Measurements from ENCODE around the gene MAP3K21.

Gene MAP3K21

GRCh38 chr1:233327651-233328141, at the start of gene MAP3K21:
TSS of gene MAP3K21 (plus strand) at chr1:233327724. CDS start at chr1:233328029, 305 bp downstream.
- DNase-seq (ENCODE audit: low read depth in 2 of 2), result no peak

- DNase-seq (ENCODE audit: low read depth in 2 of 2), result no peak
Observed at GRCh38 chr1:233278631-233279030, 48.9 kb upstream of the MAP3K21 start.

DNA sequence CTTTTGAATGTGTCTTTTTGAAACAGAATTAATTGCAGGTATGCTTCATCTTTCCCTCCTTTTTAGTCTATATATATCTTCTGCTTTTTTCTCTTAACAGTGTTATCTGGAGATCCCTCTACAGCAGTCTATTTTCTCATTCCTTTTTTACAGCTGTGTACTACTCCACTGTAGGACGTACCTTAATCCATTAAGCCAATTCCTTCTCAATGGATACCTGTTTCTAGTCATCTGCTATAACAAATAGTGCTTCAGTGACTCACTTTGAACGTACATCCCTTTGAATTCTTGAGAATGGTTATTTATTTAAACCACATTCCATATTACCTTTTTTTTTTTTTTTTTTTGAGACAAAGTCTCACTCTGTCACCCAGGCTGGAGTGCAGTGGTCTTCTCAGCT, 47.6 kb upstream of the MAP3K21 start:
- DNase-seq (ENCODE audit: low read depth in 2 of 2), result no peak

DNA sequence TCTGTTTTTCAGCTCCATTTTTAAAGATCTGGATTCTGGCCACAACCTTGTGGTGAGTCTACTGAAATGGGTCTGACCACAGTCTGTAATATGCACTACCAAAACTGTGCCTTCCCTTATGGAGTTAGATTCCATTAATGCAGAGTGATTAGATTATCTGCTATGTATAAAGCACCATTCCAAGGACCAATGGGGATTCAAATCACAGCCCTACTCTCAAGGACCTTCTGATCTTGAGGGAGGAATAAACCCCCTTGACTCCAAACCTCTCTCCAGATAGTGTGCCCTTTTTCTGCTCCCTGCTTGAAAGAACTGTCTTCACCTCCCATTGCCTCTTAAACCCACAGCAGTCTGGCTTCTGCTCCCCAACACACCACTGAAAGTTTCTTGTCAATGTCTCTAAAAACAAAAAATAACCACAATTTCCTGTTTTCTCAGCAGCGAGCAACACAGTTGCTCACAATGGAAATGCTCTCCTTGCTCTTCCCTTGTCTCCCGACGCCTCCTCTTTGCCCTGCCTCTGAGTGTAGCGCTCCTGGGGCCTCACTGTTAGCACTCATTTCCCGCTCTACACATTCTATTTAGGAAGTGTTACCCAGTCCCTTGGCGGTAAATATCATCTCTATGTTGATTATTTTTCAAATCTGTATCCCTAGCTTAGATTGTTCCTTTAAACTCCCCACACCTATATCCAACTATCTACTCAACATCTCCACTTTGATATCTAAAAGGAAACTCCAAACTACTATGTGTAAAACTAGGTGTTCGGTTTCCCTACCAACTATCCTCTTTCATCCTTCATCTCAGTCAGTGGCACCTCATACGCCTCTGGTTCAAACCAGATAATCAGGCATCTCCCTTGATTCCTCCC, 45.6 kb upstream of the MAP3K21 start:
- no peak for DNase-seq (ENCODE audit: low read depth in 2 of 2)

DNA sequence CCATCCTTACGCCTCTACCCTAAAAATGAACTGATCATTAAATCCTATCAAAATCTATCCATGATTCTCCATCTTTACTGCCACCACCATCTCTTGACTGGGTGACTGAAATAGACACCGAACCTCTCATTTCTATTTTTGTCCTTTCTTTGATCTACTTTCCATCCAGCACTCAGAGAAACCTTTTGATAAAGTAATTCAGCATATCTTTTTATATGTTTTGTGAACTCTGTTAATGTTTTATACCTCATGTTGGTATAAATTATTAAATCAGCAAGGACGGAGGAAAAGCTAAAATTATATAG, 45.0 kb upstream of the MAP3K21 start:
- DNase-seq (ENCODE audit: low read depth in 2 of 2), result no peak

- no peak for DNase-seq (ENCODE audit: low read depth in 2 of 2)
Observed at GRCh38 chr1:233289676-233290075, 37.8 kb upstream of the MAP3K21 start.

- DNase-seq (ENCODE audit: low read depth in 2 of 2), result no peak
Observed at GRCh38 chr1:233290396-233291034, 37.0 kb upstream of the MAP3K21 start.

DNA sequence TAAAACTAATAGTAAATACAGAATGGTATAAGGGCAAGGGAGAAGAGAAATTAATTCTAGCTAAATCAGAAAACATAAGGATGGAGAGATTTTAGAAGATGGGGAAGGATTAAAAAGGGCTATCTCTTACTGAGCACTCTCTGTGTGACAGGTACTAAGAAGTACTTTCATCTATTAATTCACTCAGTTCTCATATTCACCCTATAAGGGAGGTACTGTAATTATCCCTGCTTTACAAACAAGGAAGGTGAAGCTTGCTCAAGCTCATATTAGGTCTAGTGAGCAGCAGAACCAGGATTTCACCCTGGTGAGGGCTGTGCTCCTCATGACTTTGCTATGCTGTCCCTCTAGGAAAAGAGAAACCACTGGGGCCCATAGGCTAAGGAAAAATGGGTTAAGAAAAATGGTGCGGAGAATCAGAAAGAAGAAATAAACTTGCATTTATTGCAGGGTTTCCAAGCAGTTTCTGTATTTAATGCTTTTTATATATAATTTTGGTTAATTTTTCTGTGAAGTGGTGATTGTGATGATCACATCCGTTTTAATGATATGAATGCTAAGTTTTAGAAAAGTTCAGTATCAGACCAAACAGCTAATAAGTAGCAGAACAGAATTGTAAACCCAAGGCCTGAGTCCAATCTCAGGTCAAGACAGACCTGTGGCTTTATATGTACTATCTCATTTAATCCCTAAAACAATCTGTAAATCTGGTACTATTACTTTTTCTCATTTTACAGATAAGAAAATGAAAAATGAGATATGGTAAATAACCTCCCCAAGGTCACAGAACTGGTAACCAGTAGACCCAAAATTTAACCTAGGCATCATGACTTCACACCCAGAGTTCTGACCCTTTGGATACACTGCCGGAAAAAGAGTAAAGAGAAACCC, 33.7 kb upstream of the MAP3K21 start:
- no peak for DNase-seq (ENCODE audit: low read depth in 2 of 2)

GRCh38 chr1:233294913-233295236, 32.6 kb upstream of the MAP3K21 start:
- peak in 1 of 2 donors; percentile 19 for DNase-seq (ENCODE audit: low read depth in 2 of 2)

DNA sequence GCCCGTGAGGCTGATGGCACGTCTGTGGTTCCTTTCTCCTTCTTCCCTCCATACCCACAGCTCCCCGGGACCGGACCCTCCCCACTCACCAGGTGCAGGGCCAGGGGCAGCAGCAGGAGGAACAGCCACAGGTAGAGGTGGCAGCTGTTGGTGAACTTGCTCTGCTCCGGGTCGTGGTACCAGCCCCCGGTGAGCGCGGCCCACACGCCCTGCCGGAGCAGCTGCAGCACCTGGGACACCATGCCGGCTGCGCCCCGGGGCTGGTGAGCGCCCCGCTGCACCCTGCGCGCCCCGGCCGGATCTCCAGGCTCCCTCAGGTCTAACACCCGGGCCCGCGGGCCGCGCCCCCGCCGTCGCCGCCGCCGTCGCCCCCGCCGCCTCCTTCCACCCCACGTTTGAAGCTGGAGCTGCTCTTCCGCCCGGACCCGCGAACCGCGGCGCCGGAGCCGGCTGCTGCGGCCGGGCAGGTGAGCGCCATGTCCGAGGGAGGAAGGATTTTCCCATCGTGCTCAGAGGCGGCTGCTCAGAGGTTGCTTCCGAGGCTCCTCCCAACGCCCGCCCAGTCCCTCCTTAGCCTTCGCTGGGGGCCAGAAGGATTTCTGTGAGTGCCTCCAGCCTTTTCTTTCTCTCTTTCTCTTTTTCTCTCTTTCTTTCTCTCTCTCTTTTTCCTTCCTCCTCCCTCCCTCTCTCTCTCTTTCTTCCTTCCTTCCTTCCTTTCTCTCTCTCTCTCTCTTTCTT, 32.1 kb upstream of the MAP3K21 start, which contains the start of gene PCNX2:
Gene PCNX2, minus strand, starts transcription at position 489 of the 738 bp plus-strand sequence. Its CDS starts 247 bp downstream, at position 242.
- peak in 1 of 2 donors; percentile 32 for DNase-seq (ENCODE audit: low read depth in 2 of 2)

DNA sequence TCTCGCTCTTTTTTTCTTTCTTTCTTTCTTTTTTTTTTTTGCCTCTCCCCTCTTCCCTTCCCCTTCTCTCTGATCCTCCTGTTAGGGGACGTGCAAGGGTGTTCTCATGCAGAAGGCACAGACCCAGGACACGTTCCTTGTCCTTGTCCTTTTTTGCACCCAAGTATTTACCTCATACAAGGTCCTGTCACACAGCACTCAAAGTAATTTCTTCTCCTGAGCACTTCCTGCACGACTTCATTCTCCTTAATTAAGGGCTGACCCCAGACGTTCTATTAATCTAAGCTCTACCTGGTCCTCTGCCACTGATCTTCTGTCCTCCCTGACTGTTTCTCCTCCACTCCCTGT, 31.6 kb upstream of the MAP3K21 start:
- DNase-seq (ENCODE audit: low read depth in 2 of 2), result no peak

DNA sequence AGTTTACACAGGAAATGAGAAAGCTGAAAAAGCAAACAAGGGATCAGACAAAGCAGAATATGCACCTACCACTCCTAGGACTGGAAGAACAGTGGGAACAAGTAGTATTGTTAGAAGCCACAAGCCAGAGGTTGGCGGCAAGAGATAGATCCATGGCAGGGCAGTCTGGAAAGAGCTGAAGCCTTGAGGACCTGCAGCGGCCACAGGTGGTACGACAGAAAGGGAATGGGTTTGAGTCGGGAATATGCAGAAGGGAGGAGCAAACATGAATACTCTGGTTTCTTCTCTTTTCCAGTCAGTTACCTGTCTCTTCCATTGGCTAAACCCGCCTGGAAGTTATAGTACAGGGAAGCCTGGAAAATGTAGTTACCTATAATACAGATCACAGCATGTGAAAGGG, 28.1 kb upstream of the MAP3K21 start:
- no peak for DNase-seq (ENCODE audit: low read depth in 2 of 2)

- DNase-seq (ENCODE audit: low read depth in 2 of 2), result no peak
Observed at GRCh38 chr1:233300326-233300725, 27.2 kb upstream of the MAP3K21 start.

DNA sequence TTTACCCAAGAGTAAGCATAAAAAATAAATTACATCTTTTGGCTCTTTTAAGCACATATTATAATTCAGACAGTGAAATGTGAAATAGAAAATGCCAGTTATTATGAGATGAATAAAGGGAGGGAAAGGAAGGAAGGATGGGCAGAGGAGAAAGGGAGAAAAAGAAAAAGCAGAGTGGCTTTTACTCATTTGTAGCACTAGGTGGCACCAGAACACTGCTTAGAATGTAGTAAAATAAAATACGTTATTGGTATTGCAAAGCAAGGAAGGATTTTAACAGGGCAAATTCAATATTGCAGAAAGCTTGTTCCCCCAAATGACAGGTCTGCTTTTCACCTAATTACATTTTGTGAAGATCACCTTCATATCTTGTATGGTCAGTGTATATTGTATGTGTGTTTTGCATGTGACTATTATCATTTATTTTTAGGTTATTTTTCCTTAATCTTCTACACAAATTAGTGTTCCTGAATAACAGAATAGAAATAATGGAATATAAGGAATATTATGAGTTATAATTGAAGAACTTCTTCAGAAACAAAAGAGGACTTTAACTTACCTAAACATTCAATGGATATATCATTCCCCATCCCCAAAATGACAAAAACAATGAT, 22.9 kb upstream of the MAP3K21 start:
- DNase-seq (ENCODE audit: low read depth in 2 of 2), result no peak

- DNase-seq (ENCODE audit: low read depth in 2 of 2), result no peak
Observed at GRCh38 chr1:233313434-233314155, 13.9 kb upstream of the MAP3K21 start.

- no peak for DNase-seq (ENCODE audit: low read depth in 2 of 2)
Observed at GRCh38 chr1:233315718-233316301, 11.7 kb upstream of the MAP3K21 start.

DNA sequence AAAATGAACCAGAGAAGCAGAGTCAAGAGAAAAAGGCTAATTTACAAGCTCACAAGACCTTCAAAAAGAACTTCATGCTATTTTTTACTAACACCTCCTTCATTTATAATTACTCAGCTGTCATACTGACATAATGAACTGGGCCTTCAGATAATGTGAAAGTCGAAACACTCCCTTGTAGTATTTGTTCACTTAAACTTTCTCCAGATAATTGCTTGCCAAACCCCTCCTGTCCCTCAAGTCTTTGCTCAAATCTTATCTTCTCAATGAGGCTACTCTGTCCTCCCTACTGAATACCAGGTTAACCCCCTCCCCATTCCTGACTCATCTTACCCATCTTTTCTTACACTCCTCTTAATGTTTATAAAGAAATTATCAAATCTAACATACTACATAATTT, 11.1 kb upstream of the MAP3K21 start:
- no peak for DNase-seq (ENCODE audit: low read depth in 2 of 2)

DNA sequence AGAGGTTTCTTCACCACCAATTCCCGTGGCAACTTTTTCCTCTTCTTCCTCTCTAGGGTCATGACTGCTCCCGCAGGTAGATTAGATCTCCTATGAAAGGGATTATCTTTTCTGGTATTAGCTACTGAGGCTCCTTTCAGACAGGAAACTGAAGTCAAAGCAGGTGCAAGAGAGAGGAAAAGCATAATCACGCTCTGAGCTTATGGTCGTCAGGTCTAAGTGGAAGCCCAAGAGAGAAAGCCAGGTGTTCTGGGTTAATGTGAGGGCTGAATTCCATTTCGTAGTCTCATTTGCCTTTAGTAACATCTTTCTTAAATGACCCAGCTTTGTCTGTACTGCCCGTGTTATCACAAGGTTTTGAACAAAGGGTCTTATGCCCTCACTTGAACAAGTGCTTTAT, 8.3 kb upstream of the MAP3K21 start:
- DNase-seq (ENCODE audit: low read depth in 2 of 2), result no peak

DNA sequence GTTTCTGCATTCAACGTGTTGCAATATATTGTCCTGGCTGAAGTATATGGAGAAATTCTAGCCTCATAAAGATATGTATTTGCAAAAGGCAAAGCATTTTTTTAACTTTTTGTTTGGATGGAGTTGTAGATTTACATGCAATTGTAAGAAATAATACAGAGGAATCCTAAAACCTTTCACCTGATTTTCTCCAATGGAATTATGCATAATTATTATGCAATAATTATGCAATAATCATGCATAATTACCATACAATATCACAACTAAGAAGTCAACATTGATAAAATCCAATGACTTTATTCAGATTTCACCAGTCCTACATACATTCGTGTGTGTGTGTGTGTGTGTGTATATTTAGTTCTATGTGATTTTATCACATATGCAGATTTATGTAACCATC, 7.5 kb upstream of the MAP3K21 start:
- DNase-seq (ENCODE audit: low read depth in 2 of 2), result no peak

- DNase-seq (ENCODE audit: low read depth in 2 of 2), result no peak
Observed at GRCh38 chr1:233323718-233324117, 3.8 kb upstream of the MAP3K21 start.
